GM12864 (cell line): ENCODE results near the gene PLCG2.

Source experiments
- DNase-seq: peaks from one replicate; pipeline ENCODE4 v3.0.0-alpha.2; 2011; ENCODE audit warnings: low read depth
- H3K4me3 ChIP-seq: 2 replicates; pipeline ENCODE4 v1.5.1; 2011; ENCODE audit warnings: mild to moderate bottlenecking, low read depth, low read length, control low read depth
- CTCF ChIP-seq: IDR thresholded peaks from 2 replicates; pipeline ENCODE4 v1.5.1; 2011; ENCODE audit warnings: low read depth, mild to moderate bottlenecking, moderate library complexity, low read length, control low read depth, inconsistent platforms; ENCODE audit errors: missing control alignments

PLCG2 gene

DNA sequence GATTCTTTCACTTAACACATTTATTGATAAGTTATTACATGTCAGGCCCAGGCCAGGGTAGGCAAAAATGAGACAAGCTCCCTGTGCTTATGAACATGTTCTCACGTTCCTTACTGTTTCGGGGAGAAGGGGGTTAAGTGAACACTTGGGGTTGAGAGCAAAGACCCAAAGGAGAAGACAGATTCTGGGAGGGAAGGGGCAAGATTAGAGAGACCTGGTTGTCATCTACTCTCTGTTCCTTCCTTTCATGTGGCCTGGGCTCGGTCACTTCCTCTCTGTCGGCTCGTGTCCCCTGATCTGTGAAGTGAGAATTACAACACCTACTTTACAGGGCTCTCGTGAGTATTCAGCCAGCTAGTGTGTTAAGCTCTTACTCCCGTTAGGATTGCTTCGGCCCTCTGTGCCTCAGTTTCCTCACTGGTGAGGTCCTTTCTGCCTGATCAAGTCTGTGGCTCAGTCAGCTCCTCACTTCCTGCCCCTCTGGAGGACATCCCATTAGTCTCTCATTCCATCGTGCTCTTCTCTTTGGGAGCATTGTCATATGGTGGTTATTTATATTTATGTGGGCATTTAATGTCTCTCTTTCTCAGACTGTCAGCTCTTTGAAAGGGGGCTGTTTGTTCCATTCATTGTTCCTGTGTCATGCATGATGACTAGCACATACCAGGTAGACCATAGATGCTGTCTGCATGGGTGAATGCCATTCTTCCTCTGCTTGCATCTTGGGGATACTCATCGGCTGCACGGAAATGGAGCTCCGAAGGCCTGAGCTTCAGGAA is 38.9 kb downstream of the PLCG2 start:
- peak overlapping the region; percentile 40 for H3K4me3 ChIP-seq
- DNase-seq = no peak
- TF ChIP-seq CTCF = no peak

DNA sequence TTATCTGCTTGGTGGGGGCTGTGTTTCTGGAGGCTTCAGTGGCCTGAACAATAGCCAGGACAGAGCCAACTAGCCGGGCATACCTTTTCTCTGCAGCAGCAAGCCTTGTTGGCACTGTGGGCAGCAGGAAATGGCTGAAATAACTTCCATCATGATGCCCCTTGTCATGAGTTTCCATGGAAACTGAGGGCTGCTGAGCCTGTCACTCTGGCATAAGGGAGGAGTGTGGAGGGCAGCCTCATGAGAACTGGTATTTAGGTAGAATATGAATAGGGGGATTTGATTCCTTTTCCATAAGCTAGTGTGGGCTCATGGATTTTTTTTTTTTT is 39.4 kb downstream of the PLCG2 start:
- peak overlapping the region; percentile 40; the same call in 1 of the 2 replicates for H3K4me3 ChIP-seq
- DNase-seq = no peak
- TF ChIP-seq CTCF = no peak

DNA sequence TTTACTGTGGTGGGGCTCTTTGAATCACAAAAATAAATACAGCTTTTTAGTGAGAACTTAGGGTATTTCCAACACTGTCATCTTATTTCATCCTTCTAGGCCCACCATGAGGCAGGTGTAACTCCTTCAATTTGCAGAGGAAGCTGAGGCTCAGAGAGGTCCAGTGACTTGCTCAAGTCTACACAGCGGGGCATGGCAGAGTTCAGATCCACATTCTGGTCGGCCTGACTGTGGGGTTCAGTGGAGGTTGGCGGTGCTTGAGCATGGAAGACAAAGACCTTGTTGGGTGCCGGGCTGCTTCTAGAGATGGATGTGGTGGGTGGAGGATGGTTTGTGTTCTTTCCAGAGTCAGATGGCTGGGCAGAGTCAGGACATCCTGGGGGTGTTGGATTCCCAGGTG is 39.8 kb downstream of the PLCG2 start:
- peak overlapping the region; percentile 18; the same call in 1 of the 2 replicates for H3K4me3 ChIP-seq
- no peak for DNase-seq
- no peak for TF ChIP-seq CTCF

DNA sequence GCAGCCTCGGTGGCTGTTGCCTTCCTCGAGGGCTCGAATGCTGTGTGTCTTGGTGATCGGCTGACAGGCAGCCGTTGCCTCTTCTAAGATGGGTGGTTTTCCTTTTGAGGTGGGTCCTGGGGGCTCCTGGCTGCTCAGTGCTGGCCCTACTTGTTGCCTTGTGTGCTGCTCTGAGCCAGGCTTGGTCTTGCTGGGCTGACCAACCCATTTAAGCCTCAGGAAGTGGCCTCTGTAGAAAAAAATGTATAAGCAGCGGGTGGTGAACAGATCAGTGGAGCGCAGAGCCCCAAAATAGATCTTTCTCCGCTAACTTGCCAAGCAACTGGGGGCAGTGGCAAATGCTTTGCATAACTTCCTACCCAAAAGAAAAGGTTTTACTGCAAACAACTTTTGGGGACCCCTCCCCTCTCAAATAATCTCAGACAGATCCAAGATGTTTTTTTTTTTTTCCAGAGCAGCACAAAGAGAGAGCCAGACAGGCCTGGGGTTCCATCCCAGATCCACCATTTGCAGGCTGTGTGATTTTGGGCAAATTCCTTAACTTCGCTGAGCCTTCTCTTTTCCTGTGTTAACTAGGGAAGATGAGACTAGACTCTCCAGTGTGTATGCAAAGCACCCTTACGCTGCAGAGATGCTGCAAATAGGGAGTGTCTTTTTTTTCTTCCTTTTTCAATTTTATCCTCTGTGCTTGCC is 42.5 kb downstream of the PLCG2 start:
- DNase-seq = peak; percentile 89
- TF ChIP-seq CTCF = no peak
- H3K4me3 ChIP-seq = peak overlapping the region; percentile 42

DNA sequence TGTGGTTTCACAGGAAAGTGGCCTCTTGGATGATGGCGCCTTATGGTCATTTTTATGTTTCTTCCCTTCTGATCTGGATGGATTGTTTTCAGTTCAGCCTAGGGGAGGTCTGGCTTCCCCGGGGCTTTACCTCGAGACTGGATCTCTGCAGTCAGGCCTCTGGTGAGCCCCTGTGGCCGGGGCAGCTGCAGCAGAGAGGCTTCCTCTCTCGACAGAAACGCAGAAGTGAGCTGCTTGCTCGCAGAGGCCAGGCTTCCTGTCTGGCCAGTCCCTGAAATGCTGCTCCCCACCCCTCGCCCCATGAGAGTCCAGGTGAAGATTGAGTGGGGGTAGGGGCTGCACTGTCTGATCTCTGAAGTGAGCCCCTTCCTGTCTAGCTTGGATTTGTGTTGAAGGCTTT is 44.0 kb downstream of the PLCG2 start:
- peak overlapping the region; percentile 42 for H3K4me3 ChIP-seq
- TF ChIP-seq CTCF = no peak
- no peak for DNase-seq

DNA sequence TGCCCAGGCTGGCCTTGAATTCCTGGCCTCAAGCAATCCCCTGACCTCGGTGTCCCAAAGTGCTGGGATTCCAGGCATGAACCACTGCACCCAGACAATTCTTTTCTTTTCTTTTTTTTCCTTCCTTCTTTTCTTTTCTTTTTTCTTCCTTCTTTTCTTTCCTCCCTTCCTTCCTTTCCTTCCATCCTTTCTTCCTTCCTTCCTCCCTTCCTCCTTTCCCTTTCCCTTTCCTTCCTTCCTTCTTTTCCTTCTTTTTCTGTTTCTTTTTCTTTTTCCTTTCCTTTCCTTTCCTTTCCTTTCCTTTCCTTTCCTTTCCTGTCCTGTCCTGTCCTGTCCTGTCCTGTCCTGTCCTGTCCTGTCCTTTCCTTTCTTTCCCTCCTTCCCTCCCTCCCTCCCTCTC is 44.6 kb downstream of the PLCG2 start:
- H3K4me3 ChIP-seq = peak overlapping the region; percentile 8; the same call in 1 of the 2 replicates
- DNase-seq = no peak
- no peak for TF ChIP-seq CTCF
